NCI-H1436 (cell line): ENCODE data around the gene HNRNPC.
"Not testable (repeated sequence)": the region's sequence is repeated elsewhere in the genome, so short reads cannot be mapped to it uniquely, and the experiment has no call there.

Experiments
- DNase-seq: peaks from one replicate; lab custom pipeline; 2025; lab: John Stamatoyannopoulos, UW

The HNRNPC gene

DNA sequence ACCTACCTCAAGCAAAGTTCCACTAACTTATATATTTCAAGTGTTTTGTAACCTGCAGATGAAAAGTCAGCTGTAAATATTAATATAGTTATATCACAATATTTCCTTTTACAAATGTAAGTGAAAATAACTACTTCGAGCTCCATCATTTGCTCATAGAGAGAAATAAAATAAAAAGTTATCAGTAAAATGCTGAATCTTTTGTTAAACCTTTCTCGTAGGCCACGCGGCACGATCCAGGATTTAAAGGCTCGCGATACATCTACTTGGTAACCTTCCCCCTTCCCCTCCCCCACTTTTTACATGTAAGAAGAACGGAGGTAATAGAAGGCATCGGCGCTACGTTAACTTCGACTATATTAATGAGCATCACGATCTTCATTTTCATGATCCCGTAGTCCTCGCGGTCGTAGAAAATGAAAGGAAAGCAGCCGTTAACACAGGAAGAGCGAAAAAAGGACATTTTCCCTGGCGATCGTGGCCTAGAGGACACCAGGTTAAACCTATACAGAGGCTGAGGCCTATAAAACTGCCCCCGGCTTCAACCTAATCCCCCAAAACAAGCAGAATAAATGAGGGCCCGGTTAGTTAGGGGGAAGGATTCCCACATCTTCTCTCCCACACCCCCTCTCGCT lies 508 bp downstream of the HNRNPC start:
- peak; percentile 41 for DNase-seq

GRCh38 chr14:21267886-21268616 lies 1.2 kb downstream of the HNRNPC start:
- DNase-seq, result no peak

- no peak for DNase-seq
Measured at GRCh38 chr14:21267431-21267845, 1.8 kb downstream of the HNRNPC start.

GRCh38 chr14:21264025-21264801 lies 5.0 kb downstream of the HNRNPC start:
- DNase-seq, result no peak

DNA sequence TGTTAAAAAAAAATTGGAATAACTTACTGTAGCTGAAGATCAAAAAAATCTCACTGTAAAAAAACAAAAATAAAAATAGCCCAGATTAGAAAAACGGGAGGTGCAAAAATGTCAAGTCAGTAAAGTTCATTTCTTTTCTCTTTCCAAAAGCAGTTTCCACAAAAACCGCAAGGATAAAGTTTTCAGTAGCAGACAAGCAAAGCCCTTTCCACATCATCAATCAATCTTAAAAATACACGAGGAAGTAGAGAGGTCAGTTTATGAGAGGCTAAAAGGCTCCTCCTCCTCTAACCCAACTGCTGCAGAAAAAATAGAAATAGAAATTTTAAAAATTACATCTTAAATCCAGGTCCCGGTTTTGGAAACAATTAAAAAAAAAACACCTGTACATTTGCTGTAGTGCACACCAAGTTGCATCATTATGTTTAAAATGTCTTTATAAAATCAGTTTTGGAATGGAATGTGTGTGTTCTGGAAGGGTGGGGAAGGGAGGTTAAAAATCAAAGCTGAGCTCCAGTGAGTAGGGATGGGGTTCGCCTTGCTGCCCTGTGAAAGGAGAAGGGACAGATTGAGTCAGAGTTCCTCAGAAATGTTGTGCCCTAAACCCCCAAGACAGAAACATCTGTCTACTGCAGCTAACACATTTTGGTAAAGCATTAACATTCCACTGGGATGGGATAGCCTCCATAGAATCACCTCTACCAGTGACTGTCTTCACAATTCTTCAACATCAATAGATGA lies 5.8 kb downstream of the HNRNPC start:
- DNase-seq, result no peak

GRCh38 chr14:21262410-21262809 lies 6.8 kb downstream of the HNRNPC start:
- no peak for DNase-seq

GRCh38 chr14:21261824-21262223 lies 7.4 kb downstream of the HNRNPC start:
- no peak for DNase-seq

DNA sequence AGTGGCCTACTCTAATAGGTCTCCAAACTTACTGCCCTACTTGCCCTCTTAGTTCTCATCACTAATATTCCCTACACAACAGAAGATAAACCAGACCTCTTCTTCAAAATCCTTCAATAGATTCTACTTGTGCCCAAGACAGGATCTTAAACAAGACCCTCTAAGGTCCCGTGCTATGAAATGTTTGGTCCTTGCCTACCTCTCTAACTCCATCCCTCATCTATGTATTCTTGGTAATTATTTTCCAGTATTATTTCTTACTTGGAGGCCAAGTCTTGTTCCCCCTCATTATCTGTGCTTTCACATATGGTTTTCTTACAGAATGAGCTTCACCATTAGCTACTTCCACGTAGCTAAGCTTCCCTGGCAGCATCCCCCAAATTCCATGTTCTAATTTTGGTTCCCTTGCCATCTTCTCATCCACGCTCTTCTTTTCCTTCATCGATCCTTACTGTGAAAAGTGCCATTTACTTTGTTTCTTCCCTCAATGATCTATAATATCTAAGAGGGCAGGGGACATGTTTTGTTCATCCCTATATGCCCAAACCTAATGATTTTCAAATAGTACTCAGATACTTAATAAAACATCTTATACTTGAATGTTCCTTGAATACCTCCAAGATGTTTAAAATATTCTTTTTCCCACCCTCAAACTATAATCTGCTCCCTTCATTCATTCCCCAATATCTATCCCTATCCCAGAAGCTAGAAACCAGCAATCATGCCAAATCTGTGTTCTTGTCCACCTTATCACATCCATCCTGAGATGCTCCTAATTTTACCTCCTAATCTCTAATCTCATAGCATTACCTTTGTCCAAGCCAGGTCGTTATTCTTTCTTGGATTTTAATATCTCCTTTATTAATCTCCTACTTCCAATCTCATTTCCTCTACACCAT lies 10.1 kb downstream of the HNRNPC start:
- DNase-seq, result no peak

- DNase-seq, result no peak
Measured at GRCh38 chr14:21258005-21258888, 11.0 kb downstream of the HNRNPC start.

DNA sequence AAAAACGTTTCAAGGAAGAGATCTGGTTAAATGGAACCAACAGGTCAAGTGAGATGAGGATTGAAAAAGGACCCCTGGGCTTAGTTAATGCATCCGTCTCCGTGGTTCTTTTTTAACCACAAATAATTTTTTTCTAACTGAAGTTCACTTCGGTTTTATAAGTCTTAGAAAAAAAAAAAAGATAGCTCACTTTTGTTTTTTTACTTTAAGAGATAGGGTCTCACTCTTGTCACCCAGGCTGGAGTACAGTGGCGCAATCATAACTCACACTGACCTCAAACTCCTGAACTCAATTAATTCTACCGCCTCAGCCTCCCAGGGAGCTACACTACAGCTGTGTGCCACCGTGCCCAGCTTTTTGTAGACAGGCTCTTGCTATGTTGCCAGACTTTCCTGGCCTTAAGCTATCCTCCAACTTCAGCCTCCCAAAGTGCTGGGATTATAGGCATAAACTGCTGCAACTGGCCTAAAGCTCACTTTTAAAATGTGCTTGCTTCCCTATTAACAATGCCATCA lies 11.8 kb downstream of the HNRNPC start:
- no peak for DNase-seq

DNA sequence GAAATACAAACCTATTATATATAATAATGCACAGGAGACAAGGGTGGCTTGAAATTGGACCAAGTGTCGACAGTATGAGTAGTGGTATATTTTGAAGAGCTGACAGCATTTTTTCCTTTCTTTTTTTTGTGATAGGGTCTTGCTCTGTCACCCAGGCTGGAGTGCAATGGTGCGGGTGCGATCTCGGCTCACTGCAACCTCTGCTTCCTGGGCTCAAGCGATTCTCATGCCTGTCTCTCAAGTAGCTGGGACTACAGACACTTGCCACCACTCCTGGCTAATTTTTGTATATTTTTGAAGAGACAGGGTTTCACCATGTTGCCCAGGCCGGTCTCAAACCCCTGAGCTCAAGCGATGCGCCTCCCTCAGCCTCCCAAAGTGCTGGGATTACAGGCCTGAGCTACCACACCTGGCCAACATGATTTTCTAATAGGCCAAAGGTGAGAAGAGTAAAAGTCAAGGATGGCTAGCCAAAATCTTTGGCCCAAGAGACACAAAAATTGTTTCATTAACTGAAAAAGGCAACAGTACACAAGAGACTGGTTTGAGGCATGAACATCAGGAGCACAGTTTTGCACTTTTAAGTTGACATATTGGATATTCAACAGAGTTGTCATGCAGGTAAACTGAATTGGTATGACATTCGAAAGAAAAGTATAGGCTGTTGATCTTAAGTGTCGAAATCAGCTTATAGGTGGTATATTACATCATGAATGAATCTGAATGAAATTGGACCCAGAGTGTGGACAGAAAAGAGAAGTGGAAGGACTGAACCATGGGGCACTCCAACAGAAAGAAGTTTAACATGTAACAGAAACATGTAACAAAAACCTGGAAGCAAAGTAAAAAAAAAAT lies 12.5 kb downstream of the HNRNPC start:
- DNase-seq, result no peak

GRCh38 chr14:21256102-21256447 lies 13.2 kb downstream of the HNRNPC start:
- not testable (repeated sequence) for DNase-seq

DNA sequence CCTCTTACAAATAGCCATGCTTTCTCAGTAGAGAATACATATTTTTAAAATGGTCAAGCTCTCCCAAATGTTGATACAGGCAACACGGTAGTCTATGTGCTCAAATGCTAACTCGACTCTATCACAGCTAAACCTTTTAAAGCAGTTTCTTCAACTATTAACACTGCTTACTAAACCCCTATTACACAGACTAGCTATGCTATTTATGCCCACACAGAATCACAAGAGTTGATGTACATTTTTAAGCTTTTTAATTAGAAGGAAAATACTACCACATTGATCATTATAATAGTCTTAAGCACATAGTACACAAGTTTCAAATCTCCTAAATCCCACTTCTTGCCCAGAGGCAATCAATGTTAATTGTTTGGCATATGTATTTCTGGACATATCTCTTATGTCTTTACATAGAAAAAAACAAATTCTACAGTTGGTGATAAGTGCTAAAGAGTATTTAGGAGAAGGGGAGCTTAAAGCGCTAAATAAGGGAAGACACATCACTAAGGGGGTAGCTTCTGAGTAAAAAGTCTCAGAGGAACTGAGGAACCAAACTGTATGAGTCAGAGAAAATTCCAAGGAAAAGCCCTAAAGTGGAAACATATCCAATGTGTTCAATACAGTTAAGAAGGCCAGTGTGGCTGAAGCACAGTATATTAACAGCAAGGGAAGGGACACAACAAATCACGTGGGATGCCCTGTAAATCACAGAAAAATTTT lies 13.7 kb downstream of the HNRNPC start:
- DNase-seq, result no peak

- no peak for DNase-seq
Measured at GRCh38 chr14:21252149-21252548, 17.1 kb downstream of the HNRNPC start.

DNA sequence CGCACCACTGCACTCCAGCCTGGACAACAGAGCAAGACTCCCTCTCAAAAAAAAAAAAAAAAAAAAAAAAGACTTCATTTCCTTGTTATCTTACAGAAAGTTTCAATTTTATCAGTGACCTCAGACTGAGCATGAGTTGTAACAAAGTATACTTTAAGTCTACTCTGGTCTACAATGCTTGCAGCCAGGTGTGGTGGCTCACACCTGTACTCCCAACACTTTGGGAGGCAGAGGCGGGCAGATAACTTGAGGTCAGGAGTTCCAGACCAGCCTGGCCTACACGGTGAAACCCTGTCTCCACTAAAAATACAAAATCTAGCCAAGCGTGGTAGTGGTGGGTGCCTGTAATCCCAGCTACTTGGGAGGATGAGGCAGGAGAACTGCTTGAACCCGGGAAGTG lies 18.0 kb downstream of the HNRNPC start:
- no peak for DNase-seq

DNA sequence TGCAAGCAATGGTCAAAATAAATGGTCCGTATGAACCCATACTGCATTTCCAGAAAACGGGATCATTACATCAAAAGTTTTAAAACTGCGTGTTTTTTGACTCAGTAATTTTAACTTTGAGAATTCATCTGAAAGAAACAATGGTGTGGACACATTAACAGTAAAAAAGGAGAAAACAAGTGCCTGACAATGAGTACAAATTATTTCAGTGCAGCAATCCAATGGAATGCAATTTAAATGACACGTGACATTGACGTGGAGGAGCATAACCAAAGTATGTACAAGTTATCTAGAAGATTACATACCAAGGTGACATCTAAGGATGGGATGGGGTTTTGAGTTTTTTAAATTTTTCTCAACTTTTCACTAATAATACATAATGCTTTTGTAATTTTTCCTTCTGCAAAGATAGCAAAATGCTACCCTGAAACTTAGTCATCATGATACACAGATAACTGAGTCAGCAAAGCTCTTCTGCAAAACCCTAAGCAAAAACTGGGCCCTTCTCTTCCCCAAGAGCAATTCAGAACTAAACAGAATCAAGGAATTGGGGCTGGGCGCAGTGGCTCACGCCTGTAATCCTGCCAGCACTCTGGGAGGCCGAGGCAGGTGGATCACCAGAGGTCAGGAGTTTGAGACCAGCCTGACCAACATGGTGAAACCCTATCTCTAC lies 20.4 kb downstream of the HNRNPC start:
- no peak for DNase-seq

DNA sequence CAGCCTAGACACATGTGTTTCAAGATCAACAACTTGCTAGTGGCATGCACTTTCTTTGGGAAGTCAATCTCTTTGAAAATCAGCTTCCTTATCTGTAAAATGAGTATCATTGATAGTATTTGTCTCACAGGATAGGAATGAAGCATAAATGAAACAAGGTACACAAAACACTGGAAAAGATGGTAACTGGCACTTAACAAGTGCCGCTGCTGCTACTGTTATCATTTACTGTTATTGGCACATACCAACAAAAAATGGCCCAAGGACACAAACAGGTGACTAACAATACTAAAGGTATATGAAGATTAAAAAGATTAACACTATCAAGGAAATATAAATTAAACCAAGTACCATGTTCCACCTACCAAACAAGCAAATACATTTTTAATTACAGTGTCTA lies 20.9 kb downstream of the HNRNPC start:
- DNase-seq, result no peak

DNA sequence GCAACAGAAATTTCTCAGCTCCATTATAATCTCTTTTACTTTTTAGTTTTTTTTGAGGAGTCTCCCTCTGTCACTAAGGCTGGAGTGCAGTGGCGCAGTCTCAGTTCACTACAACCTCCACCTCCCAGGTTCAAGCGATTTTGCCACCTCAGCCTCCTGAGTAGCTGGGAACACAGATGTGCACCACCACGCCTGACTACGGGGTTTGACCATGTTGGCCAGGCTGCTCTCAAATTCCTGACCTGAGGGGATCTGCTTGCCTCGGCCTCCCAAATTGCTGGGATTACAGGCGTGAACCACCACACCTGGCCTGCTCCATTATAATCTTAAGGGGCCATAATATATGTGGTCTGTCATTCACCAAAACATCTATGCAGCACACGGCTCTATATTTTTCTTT lies 23.4 kb downstream of the HNRNPC start:
- no peak for DNase-seq
